GM12878 (cell line): ENCODE measurements around the gene POLA1. TPM values are rescaled to one million over a fixed set of nuclear protein-coding genes. Genes with fewer than 3 reads are reported as not detected.

Experiments
- ATAC-seq: fragments of 200-7000 bp; cut with Tn5 transposase; 3 replicates; pipeline ENCODE4 v1.9.1; 2020; ENCODE audit warnings: mild to moderate bottlenecking, moderate library complexity
- BruUV-seq: library from RNA; stranded (reverse); fragments of 400-500 nt; replicated peaks from 2 replicates; lab custom pipeline; 2021; lab: Mats Ljungman, UMichigan
- CTCF ChIA-PET: fragments of 300-600 bp; sonication (Branson Sonifier 250); formaldehyde crosslinking; extraction: SDS; loops from one replicate; lab custom pipeline; 2021; ENCODE audit warnings: inconsistent platforms; lab: Yijun Ruan, JAX
- POLR2A ChIA-PET: fragments of 350-600 bp; formaldehyde crosslinking; extraction: SDS; loops from one replicate; lab custom pipeline; 2021; ENCODE audit warnings: inconsistent platforms; lab: Charles Lee
- RAD21 ChIA-PET: fragments of 300-600 bp; sonication (Branson Sonifier 250); formaldehyde crosslinking; loops from one replicate; lab custom pipeline; 2023; ENCODE audit warnings: antibody characterized with exemption; ENCODE audit not compliant: unreplicated experiment; lab: Charles Lee
- SMC1A ChIA-PET: fragments of 300-600 bp; sonication (Branson Sonifier 250); formaldehyde crosslinking; loops from one replicate; lab custom pipeline; 2023; ENCODE audit not compliant: unreplicated experiment, uncharacterized antibody; lab: Charles Lee
- DNase-seq: peaks from one replicate; pipeline ENCODE4 v3.0.0-alpha.2; 2011; ENCODE audit warnings: low read depth, low spot score
- FAIRE-seq: peaks from 3 replicates; lab custom pipeline; 2011; peaks lifted over from hg19 to GRCh38; lab: Jason Lieb, UNC
- H2AFZ ChIP-seq: 2 replicates; pipeline ENCODE4 v1.6.0; 2011; ENCODE audit warnings: low read depth, low read length, control low read depth; ENCODE audit not compliant: control insufficient read depth
- H3K27ac ChIP-seq: 2 replicates; pipeline ENCODE4 v1.5.1; 2011; ENCODE audit warnings: control low read depth; ENCODE audit not compliant: control insufficient read depth, insufficient read depth
- H3K27me3 ChIP-seq, 2 experiments: replicated peaks in 1 of 2; 2 replicates each; pipeline versions ENCODE4 v1.6.0 to v1.6.1; 2011; ENCODE audit warnings: low read length in 1 of 2; ENCODE audit not compliant: control insufficient read depth in 2 of 2, insufficient read depth in 2 of 2
- H3K36me3 ChIP-seq, 2 experiments: 2 replicates each; pipeline ENCODE4 v1.5.1; 2011; ENCODE audit warnings: low read length in 1 of 2; ENCODE audit not compliant: control insufficient read depth in 2 of 2, insufficient read depth in 2 of 2
- H3K4me1 ChIP-seq: 2 replicates; pipeline ENCODE4 v1.6.1; 2011; ENCODE audit warnings: mild to moderate bottlenecking, low read length, moderate library complexity, mixed read lengths; ENCODE audit not compliant: control insufficient read depth, insufficient read depth
- H3K4me2 ChIP-seq: 2 replicates; pipeline ENCODE4 v1.6.0; 2011; ENCODE audit warnings: control low read depth; ENCODE audit not compliant: control insufficient read depth, insufficient read depth
- H3K4me3 ChIP-seq: fragments of 200-600 bp; sonication (generic); 2 replicates; pipeline ENCODE4 v1.5.1; 2016
- H3K79me2 ChIP-seq: 2 replicates; pipeline ENCODE4 v1.6.0; 2011; ENCODE audit warnings: low read length; ENCODE audit not compliant: control insufficient read depth, insufficient read depth
- H3K9ac ChIP-seq: 2 replicates; pipeline ENCODE4 v1.8.0; 2011; ENCODE audit warnings: low read length, control low read depth, mixed read lengths; ENCODE audit not compliant: control insufficient read depth, insufficient read depth
- H3K9me3 ChIP-seq: replicated peaks from 3 replicates; pipeline ENCODE4 v1.5.1; 2011; ENCODE audit warnings: mild to moderate bottlenecking, low read length; ENCODE audit not compliant: control insufficient read depth, insufficient read depth
- H4K20me1 ChIP-seq: 2 replicates; pipeline ENCODE4 v1.6.0; 2011; ENCODE audit not compliant: control insufficient read depth, insufficient read depth
- BMI1 ChIP-seq: fragments of 450-650 bp; IDR thresholded peaks from 2 replicates; pipeline ENCODE4 v1.6.1; 2016; ENCODE audit warnings: mild to moderate bottlenecking, moderate library complexity, borderline replicate concordance
- EGR1 ChIP-seq, 2 experiments: IDR thresholded peaks; 1 replicate in 1 of 2; 2 replicates in 1 of 2; pipeline ENCODE4 v1.6.1; 2011 to 2012; ENCODE audit warnings: low read depth in 2 of 2, low read length in 2 of 2, borderline replicate concordance in 1 of 2, mild to moderate bottlenecking in 1 of 2, moderate library complexity in 1 of 2
- EP300 ChIP-seq, 2 experiments: fragments of 150-350 bp in 1 of 2; IDR thresholded peaks; 2 replicates each; pipeline ENCODE4 v1.6.1; 2011 to 2012; ENCODE audit warnings: low read depth in 2 of 2, low read length in 2 of 2, borderline replicate concordance in 1 of 2, improper control_type of control experiment in 1 of 2, inconsistent platforms in 1 of 2; ENCODE audit not compliant: control insufficient read depth in 1 of 2
- EZH2 ChIP-seq: IDR thresholded peaks from 2 replicates; pipeline ENCODE4 v1.6.1; 2012; ENCODE audit warnings: low read depth, mild to moderate bottlenecking, control low read depth, inconsistent platforms, low read length, borderline replicate concordance; ENCODE audit not compliant: control insufficient read depth
- FOS ChIP-seq: IDR thresholded peaks from 3 replicates; pipeline ENCODE4 v1.6.1; 2011; ENCODE audit warnings: borderline replicate concordance; ENCODE audit not compliant: insufficient read length; ENCODE audit errors: extremely low read depth
- MTA3 ChIP-seq: IDR thresholded peaks from 2 replicates; pipeline ENCODE4 v1.6.1; 2012; ENCODE audit warnings: low read length, inconsistent platforms, borderline replicate concordance
- NFIC ChIP-seq: IDR thresholded peaks from 2 replicates; pipeline ENCODE4 v1.6.1; 2012; ENCODE audit warnings: low read depth, mild to moderate bottlenecking, inconsistent platforms, low read length, moderate library complexity
- NFYB ChIP-seq: IDR thresholded peaks from 2 replicates; pipeline ENCODE4 v1.6.1; 2011; ENCODE audit warnings: low read depth, mild to moderate bottlenecking, low read length, improper control_type of control experiment, moderate library complexity; ENCODE audit not compliant: insufficient read depth
- POU2F2 ChIP-seq: IDR thresholded peaks from 3 replicates; pipeline ENCODE4 v1.6.1; 2011; ENCODE audit warnings: low read depth, mild to moderate bottlenecking, low read length, borderline replicate concordance
- STAT1 ChIP-seq: fragments of 450-650 bp; conservative IDR thresholded peaks from 2 replicates; pipeline ENCODE4 v1.6.1; 2014; ENCODE audit warnings: antibody characterized with exemption, mild to moderate bottlenecking
- TARDBP ChIP-seq: IDR thresholded peaks from 2 replicates; pipeline ENCODE4 v1.6.1; 2016; ENCODE audit warnings: borderline replicate concordance
- WGBS: methylation state at CpG from one replicate; pipeline ENCODE4 v1.1.6; 2016; ENCODE audit warnings: low lambda C conversion rate; ENCODE audit not compliant: insufficient replicate concordance, insufficient coverage; ENCODE audit errors: missing lambda C conversion rate; 5-methylcytosine and 5-hydroxymethylcytosine counted together
- in situ Hi-C: fragments of 300-500 bp; cut with MboI; formaldehyde crosslinking; loops from 9 replicates; pipeline ENCODE4 v1.14.3; 2018; ENCODE audit warnings: mixed read lengths
- intact Hi-C: fragments of 100-400 bp; cut with micrococcal nuclease; formaldehyde crosslinking; loops from one replicate; pipeline ENCODE4 v1.14.2; 2022; ENCODE audit not compliant: unreplicated experiment
- polyA plus RNA-seq, 11 experiments: library from polyadenylated mRNA; depleted of rRNA in 4 of 11; unstranded in 6 of 11; stranded (reverse) in 5 of 11; fragments of >200 nt; fragmentation: Nextera tagmentation in 4 of 11; fragmentation: Illumina TruSeq in 1 of 11; extraction: Ambion mirVana in 4 of 11; extraction: Trizol in 1 of 11; gene quantifications; 1 replicate in 1 of 11; 2 replicates in 10 of 11; pipeline versions ENCODE4 v1.2.1 to v1.2.3, GENCODE V29; 2011 to 2016; ENCODE audit warnings: inconsistent platforms in 2 of 11, missing spikeins in 2 of 11, low read depth in 1 of 11
- total RNA-seq, 4 experiments: library from RNA; depleted of rRNA in 3 of 4; stranded (reverse); fragments of >200 nt in 3 of 4; fragmentation: Illumina TruSeq in 1 of 4; extraction: Trizol in 1 of 4; gene quantifications; 2 replicates each; pipeline versions ENCODE4 v1.2.1 to v1.2.3, GENCODE V29; 2013 to 2021
- TF ChIP-seq, protein P1 (sequence below): IDR thresholded peaks from 2 replicates; pipeline ENCODE4 v1.6.1; 2012; ENCODE audit warnings: low read depth, low read length, improper control_type of control experiment
- TF ChIP-seq, protein P2 (sequence below): IDR thresholded peaks from 2 replicates; pipeline ENCODE4 v1.6.1; 2012; ENCODE audit warnings: mild to moderate bottlenecking, low read depth, low read length

Gene POLA1
- total and polyA plus RNA-seq, 10 of the 15 experiments (the other 5 are each of a cell fraction or from before 2014, with no cell fraction given): 6.5 to 34.7 (median 24.8) TPM

- no peaks in the 10 kb centered on the region for H3K9me3 ChIP-seq
- SMC1A ChIA-PET: interaction anchor here (1.5 kb wide), 1 partner anchor 127 kb away, joined by 3 read pairs; no protein-coding TSS in a partner anchor
- H3K27ac ChIP-seq: no peak overlapping the region
- POLR2A ChIA-PET: interaction anchor here (0.6 kb wide), 1 partner anchor 19 kb away, joined by 7 read pairs; no protein-coding TSS in a partner anchor
- FAIRE-seq (no peak), DNase-seq (no peak), ATAC-seq (no peak)
- intact Hi-C loops: no loop called here
- H3K36me3 ChIP-seq: no peaks in the 10 kb centered on the region
- no peak overlapping the region for H3K4me3 ChIP-seq
- in situ Hi-C loops: no loop called here
- H4K20me1 ChIP-seq: no peaks in the 10 kb centered on the region
- 53% methylated on average over 1 of the region's 1 CpG for WGBS
- no peaks in the 10 kb centered on the region for H3K27me3 ChIP-seq
- no peak overlapping the region for H3K4me2 ChIP-seq
- no peak overlapping the region for H3K9ac ChIP-seq
- no TSS peak for BruUV-seq
- RAD21 ChIA-PET: no interaction called here
- no peaks in the 10 kb centered on the region for H3K79me2 ChIP-seq
- TF ChIP-seq EZH2: no peak
- TF ChIP-seq EGR1 (IDR thresholded peaks at IDR 0.05; ENCODE audit: borderline replicate concordance in 1 of 2, low read depth in 2 of 2, low read length in 2 of 2): no peak
- no peak for TF ChIP-seq TARDBP
- no peak for TF ChIP-seq MTA3
- TF ChIP-seq NFYB: no peak
- no peak for TF ChIP-seq EP300 (IDR thresholded peaks at IDR 0.05; ENCODE audit: borderline replicate concordance in 1 of 2, control insufficient read depth in 1 of 2, low read depth in 2 of 2, low read length in 2 of 2)
- TF ChIP-seq POU2F2: no peak
- H3K4me1 ChIP-seq: no peaks in the 10 kb centered on the region
- H2AFZ ChIP-seq: no peak overlapping the region
- CTCF ChIA-PET: no interaction called here
Measured at GRCh38 chrX:24965372-24965771, 271.7 kb downstream of the POLA1 start.

DNA sequence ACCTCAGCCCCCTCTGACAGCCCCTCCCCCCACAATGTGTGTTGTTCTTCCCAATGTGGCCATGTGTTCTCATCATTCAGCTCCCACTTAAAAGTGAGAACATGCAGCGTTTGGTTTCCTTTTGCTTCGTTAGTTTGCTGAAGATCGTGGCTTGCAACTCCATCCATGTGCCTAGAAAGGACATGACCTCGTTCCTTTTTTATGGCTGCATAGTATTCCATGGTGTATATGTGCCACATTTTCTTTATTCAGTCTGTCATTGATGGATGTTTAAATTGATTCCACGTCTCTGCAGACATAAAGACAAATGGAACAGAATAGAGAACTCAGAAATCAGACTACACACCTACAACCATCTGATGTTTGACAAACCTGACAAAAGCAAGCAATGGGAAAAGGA, 276.1 kb downstream of the POLA1 start:
- intact Hi-C loops: no loop called here
- Histone ChIP-seq H3K9me3 (no peaks in the 10 kb centered on the region), H3K4me2 (no peak overlapping the region), H3K4me1 (no peaks in the 10 kb centered on the region), H2AFZ (no peak overlapping the region), H3K36me3 (no peaks in the 10 kb centered on the region), H3K27ac (no peak overlapping the region), H3K9ac (no peak overlapping the region), H3K27me3 (no peaks in the 10 kb centered on the region), H3K4me3 (no peak overlapping the region), H3K79me2 (no peaks in the 10 kb centered on the region), H4K20me1 (no peaks in the 10 kb centered on the region)
- CTCF ChIA-PET: no interaction called here
- DNase-seq: no peak
- 47% methylated on average over 5 of the region's 5 CpGs for WGBS
- no peak for FAIRE-seq
- BruUV-seq: no TSS peak
- POLR2A ChIA-PET: no interaction called here
- SMC1A ChIA-PET: no interaction called here
- in situ Hi-C loops: no loop called here
- ATAC-seq: no peak
- RAD21 ChIA-PET: no interaction called here
- TF ChIP-seq BMI1: no peak
- TF ChIP-seq, protein P1, sequence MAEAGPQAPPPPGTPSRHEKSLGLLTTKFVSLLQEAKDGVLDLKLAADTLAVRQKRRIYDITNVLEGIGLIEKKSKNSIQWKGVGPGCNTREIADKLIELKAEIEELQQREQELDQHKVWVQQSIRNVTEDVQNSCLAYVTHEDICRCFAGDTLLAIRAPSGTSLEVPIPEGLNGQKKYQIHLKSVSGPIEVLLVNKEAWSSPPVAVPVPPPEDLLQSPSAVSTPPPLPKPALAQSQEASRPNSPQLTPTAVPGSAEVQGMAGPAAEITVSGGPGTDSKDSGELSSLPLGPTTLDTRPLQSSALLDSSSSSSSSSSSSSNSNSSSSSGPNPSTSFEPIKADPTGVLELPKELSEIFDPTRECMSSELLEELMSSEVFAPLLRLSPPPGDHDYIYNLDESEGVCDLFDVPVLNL: no peak
- no peak for TF ChIP-seq STAT1
- TF ChIP-seq NFIC: no peak
- no peak for TF ChIP-seq FOS
- TF ChIP-seq, protein P2, sequence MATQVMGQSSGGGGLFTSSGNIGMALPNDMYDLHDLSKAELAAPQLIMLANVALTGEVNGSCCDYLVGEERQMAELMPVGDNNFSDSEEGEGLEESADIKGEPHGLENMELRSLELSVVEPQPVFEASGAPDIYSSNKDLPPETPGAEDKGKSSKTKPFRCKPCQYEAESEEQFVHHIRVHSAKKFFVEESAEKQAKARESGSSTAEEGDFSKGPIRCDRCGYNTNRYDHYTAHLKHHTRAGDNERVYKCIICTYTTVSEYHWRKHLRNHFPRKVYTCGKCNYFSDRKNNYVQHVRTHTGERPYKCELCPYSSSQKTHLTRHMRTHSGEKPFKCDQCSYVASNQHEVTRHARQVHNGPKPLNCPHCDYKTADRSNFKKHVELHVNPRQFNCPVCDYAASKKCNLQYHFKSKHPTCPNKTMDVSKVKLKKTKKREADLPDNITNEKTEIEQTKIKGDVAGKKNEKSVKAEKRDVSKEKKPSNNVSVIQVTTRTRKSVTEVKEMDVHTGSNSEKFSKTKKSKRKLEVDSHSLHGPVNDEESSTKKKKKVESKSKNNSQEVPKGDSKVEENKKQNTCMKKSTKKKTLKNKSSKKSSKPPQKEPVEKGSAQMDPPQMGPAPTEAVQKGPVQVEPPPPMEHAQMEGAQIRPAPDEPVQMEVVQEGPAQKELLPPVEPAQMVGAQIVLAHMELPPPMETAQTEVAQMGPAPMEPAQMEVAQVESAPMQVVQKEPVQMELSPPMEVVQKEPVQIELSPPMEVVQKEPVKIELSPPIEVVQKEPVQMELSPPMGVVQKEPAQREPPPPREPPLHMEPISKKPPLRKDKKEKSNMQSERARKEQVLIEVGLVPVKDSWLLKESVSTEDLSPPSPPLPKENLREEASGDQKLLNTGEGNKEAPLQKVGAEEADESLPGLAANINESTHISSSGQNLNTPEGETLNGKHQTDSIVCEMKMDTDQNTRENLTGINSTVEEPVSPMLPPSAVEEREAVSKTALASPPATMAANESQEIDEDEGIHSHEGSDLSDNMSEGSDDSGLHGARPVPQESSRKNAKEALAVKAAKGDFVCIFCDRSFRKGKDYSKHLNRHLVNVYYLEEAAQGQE: no peak
